Osteoblast (primary cell): Measurements from ENCODE around the gene ZSCAN9. TPM values are rescaled to one million over a fixed set of nuclear protein-coding genes. Genes with fewer than 3 reads are reported as not detected.
A peak's percentile ranks its signal among the peaks of the same experiment; 100 is the strongest.

Experiments
- DNase-seq: peaks from one replicate; pipeline ENCODE4 v3.0.0; 2011; ENCODE audit warnings: low spot score, mixed read lengths; ENCODE audit not compliant: insufficient read length; ENCODE audit errors: missing footprints
- H2AFZ ChIP-seq: 2 replicates; pipeline ENCODE4 v1.6.0; 2011; ENCODE audit warnings: mild to moderate bottlenecking, low read length
- H3K27ac ChIP-seq: 2 replicates; pipeline ENCODE4 v1.5.1; 2011; ENCODE audit warnings: mild to moderate bottlenecking, low read depth, low read length, moderate library complexity
- H3K27me3 ChIP-seq: 2 replicates; pipeline ENCODE4 v1.6.0; 2012; ENCODE audit warnings: mild to moderate bottlenecking, control low read depth, inconsistent platforms, low read length, moderate library complexity; ENCODE audit not compliant: insufficient read depth
- H3K36me3 ChIP-seq: 2 replicates; pipeline ENCODE4 v1.5.1; 2011; ENCODE audit warnings: mild to moderate bottlenecking, low read length, control low read depth, moderate library complexity; ENCODE audit not compliant: insufficient read depth
- H3K4me1 ChIP-seq: 2 replicates; pipeline ENCODE4 v1.5.1; 2011; ENCODE audit warnings: mild to moderate bottlenecking, low read length, control low read depth, moderate library complexity; ENCODE audit not compliant: insufficient read depth
- H3K4me2 ChIP-seq: 2 replicates; pipeline ENCODE4 v1.6.0; 2011; ENCODE audit warnings: mild to moderate bottlenecking, low read length; ENCODE audit not compliant: insufficient read depth
- H3K4me3 ChIP-seq: fragments of 200-600 bp; sonication (generic); 3 replicates; pipeline ENCODE4 v1.5.1; 2012; ENCODE audit warnings: mild to moderate bottlenecking, low read length, inconsistent platforms; ENCODE audit not compliant: insufficient read depth
- H3K79me2 ChIP-seq: 2 replicates; pipeline ENCODE4 v1.6.0; 2012; ENCODE audit warnings: mild to moderate bottlenecking, low read length, control low read depth, inconsistent platforms; ENCODE audit not compliant: insufficient read depth
- H3K9me3 ChIP-seq: 2 replicates; pipeline ENCODE4 v1.5.1; 2011; ENCODE audit warnings: low read depth, low read length, control low read depth
- H4K20me1 ChIP-seq: 2 replicates; pipeline ENCODE4 v1.6.0; 2012; ENCODE audit warnings: mild to moderate bottlenecking, low read length, control low read depth; ENCODE audit not compliant: insufficient read depth
- CTCF ChIP-seq: IDR thresholded peaks from 2 replicates; pipeline ENCODE4 v1.5.1; 2011; ENCODE audit warnings: mild to moderate bottlenecking, low read depth, low read length, moderate library complexity; ENCODE audit errors: extremely low read depth
- total RNA-seq: library from RNA; depleted of rRNA; stranded (reverse); fragments of >200 nt; gene quantifications from 2 replicates; pipeline ENCODE4 v1.2.3, GENCODE V29; 2012

The ZSCAN9 gene
- total RNA-seq, 1 donor: 10.9 TPM

GRCh38 chr6:28269492-28269891, 44.4 kb downstream of the ZSCAN9 start:
- Histone ChIP-seq H3K4me2 (no peak overlapping the region), H3K9me3 (no peaks in the 10 kb centered on the region), H3K4me3 (no peak overlapping the region), H3K79me2 (peaks cover 33% of the 10 kb centered on the region), H3K27me3 (no peaks in the 10 kb centered on the region), H4K20me1 (no peaks in the 10 kb centered on the region), H3K27ac (peak overlapping the region; percentile 48), H3K4me1 (peaks cover 11% of the 10 kb centered on the region), H3K36me3 (peaks cover 26% of the 10 kb centered on the region), H2AFZ (no peak overlapping the region)
- TF ChIP-seq CTCF: no peak
- DNase-seq: peak; percentile 85

- Histone ChIP-seq H3K4me3 (no peak overlapping the region), H3K4me2 (no peak overlapping the region), H3K4me1 (no peaks in the 10 kb centered on the region), H3K9me3 (no peaks in the 10 kb centered on the region), H3K27me3 (no peaks in the 10 kb centered on the region), H2AFZ (no peak overlapping the region), H3K79me2 (peaks cover 17% of the 10 kb centered on the region), H3K27ac (no peak overlapping the region), H4K20me1 (no peaks in the 10 kb centered on the region), H3K36me3 (peaks cover 52% of the 10 kb centered on the region)
- TF ChIP-seq CTCF: no peak
- no peak for DNase-seq
Observed at GRCh38 chr6:28274888-28275287, 49.8 kb downstream of the ZSCAN9 start.

- H3K4me3 ChIP-seq: no peak overlapping the region
- DNase-seq: no peak
- H3K27ac ChIP-seq: no peak overlapping the region
- no peaks in the 10 kb centered on the region for H3K9me3 ChIP-seq
- no peak for TF ChIP-seq CTCF
- H3K4me1 ChIP-seq: peaks cover 13% of the 10 kb centered on the region
- H3K27me3 ChIP-seq: no peaks in the 10 kb centered on the region
- peaks cover 7% of the 10 kb centered on the region for H3K79me2 ChIP-seq
- H3K36me3 ChIP-seq: peaks cover 42% of the 10 kb centered on the region
- no peak overlapping the region for H3K4me2 ChIP-seq
- no peaks in the 10 kb centered on the region for H4K20me1 ChIP-seq
- no peak overlapping the region for H2AFZ ChIP-seq
Observed at GRCh38 chr6:28277746-28278145, 52.7 kb downstream of the ZSCAN9 start.

- peak overlapping the region; percentile 82 for H3K4me2 ChIP-seq
- DNase-seq: peak; percentile 55
- peak overlapping the region; percentile 90 for H3K4me3 ChIP-seq
- H3K4me1 ChIP-seq: peaks cover 13% of the 10 kb centered on the region
- H3K79me2 ChIP-seq: peaks cover 12% of the 10 kb centered on the region
- TF ChIP-seq CTCF: no peak
- H3K27ac ChIP-seq: no peak overlapping the region
- H4K20me1 ChIP-seq: no peaks in the 10 kb centered on the region
- no peaks in the 10 kb centered on the region for H3K9me3 ChIP-seq
- peak overlapping the region; percentile 99 for H2AFZ ChIP-seq
- H3K36me3 ChIP-seq: peaks cover 39% of the 10 kb centered on the region
- H3K27me3 ChIP-seq: no peaks in the 10 kb centered on the region
Observed at GRCh38 chr6:28280595-28281287, 55.7 kb downstream of the ZSCAN9 start.
